GM06990 (cell line): Measurements from ENCODE around the gene FBXO24.

ENCODE experiments used
- DNase-seq: peaks from one replicate; pipeline ENCODE4 v3.0.0-alpha.2; 2011; ENCODE audit not compliant: insufficient read length; ENCODE audit errors: extremely low read depth
- H3K27me3 ChIP-seq: replicated peaks from 2 replicates; pipeline ENCODE4 v1.6.0; 2011; ENCODE audit warnings: low read length; ENCODE audit not compliant: control insufficient read depth, insufficient read depth
- H3K36me3 ChIP-seq: 2 replicates; pipeline ENCODE4 v1.5.1; 2011; ENCODE audit warnings: low read length; ENCODE audit not compliant: control insufficient read depth, insufficient read depth
- H3K4me3 ChIP-seq: replicated peaks from 2 replicates; pipeline ENCODE4 v1.5.1; 2011; ENCODE audit warnings: low read depth, mild to moderate bottlenecking, control low read depth, low read length
- CTCF ChIP-seq: IDR thresholded peaks from 2 replicates; pipeline ENCODE4 v1.5.1; 2011; ENCODE audit warnings: low read length, control low read depth, mild to moderate bottlenecking, inconsistent platforms; ENCODE audit not compliant: insufficient read depth, poor library complexity, severe bottlenecking

The FBXO24 gene

DNA sequence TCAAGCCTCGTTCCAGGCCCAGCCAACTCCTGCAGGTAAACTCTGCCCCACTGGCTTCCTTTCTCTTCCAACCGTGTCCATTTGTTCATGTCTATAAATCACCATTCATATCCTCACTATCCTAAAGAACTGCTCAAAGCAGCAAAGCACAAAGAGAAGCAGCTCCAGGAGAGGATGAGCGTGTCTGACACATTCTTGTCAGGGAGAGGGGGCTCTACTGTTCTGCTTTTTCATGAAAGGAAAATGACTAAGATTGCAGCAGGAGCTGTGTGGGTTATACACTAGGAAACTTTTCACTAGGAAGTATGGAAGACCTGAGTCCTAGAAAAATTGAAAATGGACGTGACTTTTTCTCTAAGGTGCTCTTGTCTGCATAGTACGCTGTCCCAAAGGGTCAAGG lies 30.4 kb upstream of the FBXO24 start:
- Histone ChIP-seq H3K4me3 (no peak overlapping the region), H3K27me3 (no peaks in the 10 kb centered on the region), H3K36me3 (peaks cover 23% of the 10 kb centered on the region)
- TF ChIP-seq CTCF: no peak
- no peak for DNase-seq

- H3K4me3 ChIP-seq: no peak overlapping the region
- H3K36me3 ChIP-seq: peaks cover 23% of the 10 kb centered on the region
- TF ChIP-seq CTCF: no peak
- no peaks in the 10 kb centered on the region for H3K27me3 ChIP-seq
- no peak for DNase-seq
Observed at GRCh38 chr7:100556541-100556940, 29.6 kb upstream of the FBXO24 start.

GRCh38 chr7:100559127-100559526 lies 27.0 kb upstream of the FBXO24 start:
- no peak for TF ChIP-seq CTCF
- H3K4me3 ChIP-seq: no peak overlapping the region
- DNase-seq: no peak
- H3K27me3 ChIP-seq: no peaks in the 10 kb centered on the region
- H3K36me3 ChIP-seq: peaks cover 28% of the 10 kb centered on the region

- DNase-seq: no peak
- H3K36me3 ChIP-seq: peaks cover 27% of the 10 kb centered on the region
- H3K27me3 ChIP-seq: no peaks in the 10 kb centered on the region
- TF ChIP-seq CTCF: no peak
- no peak overlapping the region for H3K4me3 ChIP-seq
Observed at GRCh38 chr7:100561491-100562194, 24.5 kb upstream of the FBXO24 start.

GRCh38 chr7:100562195-100563099 lies 23.7 kb upstream of the FBXO24 start:
- Histone ChIP-seq H3K27me3 (no peaks in the 10 kb centered on the region), H3K36me3 (peaks cover 26% of the 10 kb centered on the region), H3K4me3 (no peak overlapping the region)
- DNase-seq: no peak
- TF ChIP-seq CTCF: no peak
